ENCODE data around the gene C1QTNF5. TPM values are rescaled to one million over a fixed set of nuclear protein-coding genes. Genes with fewer than 3 reads are reported as not detected.

The C1QTNF5 gene
- total and polyA plus RNA-seq, 2 donors (not counting 1 experiment from before 2014, with no cell fraction given): not detected

- Histone ChIP-seq H3K4me3 (ENCODE audit: control extremely low read depth in 1 of 5, extremely low read depth in 1 of 5, insufficient read depth in 1 of 5, low read depth in 2 of 5, low read length in 4 of 5) (peak overlapping the region in 4 of 5 experiments; percentile 24 to 60 (median 46)), H3K27ac (ENCODE audit: low read length in 2 of 2) (no peak overlapping the region), H3K27me3 (replicated peaks in 1 of 4; ENCODE audit: control extremely low read depth in 1 of 4, control insufficient read depth in 3 of 4, insufficient read depth in 4 of 4, low read length in 3 of 4) (peaks cover 0 to 57% (median 22%) of the 10 kb centered on the region in 4 experiments), H4K20me1 (ENCODE audit: control insufficient read depth, insufficient read depth, low read length, poor library complexity, severe bottlenecking) (no peaks in the 10 kb centered on the region), H3K4me1 (ENCODE audit: control insufficient read depth in 2 of 2, insufficient read depth in 2 of 2, low read length in 2 of 2) (peaks cover 26 to 40% of the 10 kb centered on the region in 2 donors), H3K9ac (ENCODE audit: low read length) (peak overlapping the region; percentile 62), H3K36me3 (replicated peaks in 1 of 2; ENCODE audit: control extremely low read depth in 1 of 2, control insufficient read depth in 1 of 2, extremely low read depth in 1 of 2, insufficient read depth in 2 of 2, low read length in 1 of 2) (no peaks in the 10 kb centered on the region), H2AFZ (ENCODE audit: insufficient read depth, low read depth, low read length, poor library complexity, severe bottlenecking) (peak overlapping the region; percentile 59), H3K79me2 (ENCODE audit: control insufficient read depth, insufficient read depth, low read length) (no peaks in the 10 kb centered on the region), H3K4me2 (replicated peaks; ENCODE audit: low read depth, low read length, poor library complexity, severe bottlenecking) (peak overlapping the region; percentile 83), H3K9me3 (ENCODE audit: control extremely low read depth in 1 of 3, control insufficient read depth in 2 of 3, insufficient read depth in 1 of 3, low read length in 2 of 3) (peaks cover 0 to 7% (median 0%) of the 10 kb centered on the region in 3 donors)
- POLR2A ChIA-PET: interaction anchor here (0.5 to 0.6 kb wide), 2 partner anchors 42 to 522 kb away, joined by 3 read pairs; no protein-coding TSS in a partner anchor
- Mint-ChIP-seq H3K9me3 (ENCODE audit: insufficient read depth) (no peaks in the 10 kb centered on the region), H3K4me1 (peaks cover 29% of the 10 kb centered on the region), H3K27me3 (peaks cover 13% of the 10 kb centered on the region), H3K4me3 (peak overlapping the region; percentile 83), H3K27ac (no peak overlapping the region)
- intact Hi-C loops (cut with micrococcal nuclease): no loop called here
- CTCF ChIA-PET: interaction anchor here (1.0 to 3.5 kb wide), 5 partner anchors 8 to 213 kb away, joined by 3 to 16 read pairs (median 5); no protein-coding TSS in a partner anchor
- DNase-seq (peak; percentile 72), ATAC-seq (ENCODE audit: low read depth) (peak; percentile 69)
- TF ChIP-seq, protein P1, sequence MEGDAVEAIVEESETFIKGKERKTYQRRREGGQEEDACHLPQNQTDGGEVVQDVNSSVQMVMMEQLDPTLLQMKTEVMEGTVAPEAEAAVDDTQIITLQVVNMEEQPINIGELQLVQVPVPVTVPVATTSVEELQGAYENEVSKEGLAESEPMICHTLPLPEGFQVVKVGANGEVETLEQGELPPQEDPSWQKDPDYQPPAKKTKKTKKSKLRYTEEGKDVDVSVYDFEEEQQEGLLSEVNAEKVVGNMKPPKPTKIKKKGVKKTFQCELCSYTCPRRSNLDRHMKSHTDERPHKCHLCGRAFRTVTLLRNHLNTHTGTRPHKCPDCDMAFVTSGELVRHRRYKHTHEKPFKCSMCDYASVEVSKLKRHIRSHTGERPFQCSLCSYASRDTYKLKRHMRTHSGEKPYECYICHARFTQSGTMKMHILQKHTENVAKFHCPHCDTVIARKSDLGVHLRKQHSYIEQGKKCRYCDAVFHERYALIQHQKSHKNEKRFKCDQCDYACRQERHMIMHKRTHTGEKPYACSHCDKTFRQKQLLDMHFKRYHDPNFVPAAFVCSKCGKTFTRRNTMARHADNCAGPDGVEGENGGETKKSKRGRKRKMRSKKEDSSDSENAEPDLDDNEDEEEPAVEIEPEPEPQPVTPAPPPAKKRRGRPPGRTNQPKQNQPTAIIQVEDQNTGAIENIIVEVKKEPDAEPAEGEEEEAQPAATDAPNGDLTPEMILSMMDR (IDR thresholded peaks at IDR 0.05): peak; percentile 25
- no peak for TF ChIP-seq EZH2 (IDR thresholded peaks at IDR 0.05; ENCODE audit: borderline replicate concordance, insufficient read depth, low read depth, low read length, poor library complexity, severe bottlenecking)
- 2% methylated on average over 24 of the region's 29 CpGs for WGBS (ENCODE audit: insufficient coverage)
These were observed 25.3 kb downstream of the C1QTNF5 start for GRCh38 chr11:119315131-119316015.

Data from B cell (primary cell).